ENCODE data around the gene TAF1.
"Not testable (repeated sequence)": the region's sequence is repeated elsewhere in the genome, so short reads cannot be mapped to it uniquely, and the experiment has no call there.

TAF1 gene, protein sequence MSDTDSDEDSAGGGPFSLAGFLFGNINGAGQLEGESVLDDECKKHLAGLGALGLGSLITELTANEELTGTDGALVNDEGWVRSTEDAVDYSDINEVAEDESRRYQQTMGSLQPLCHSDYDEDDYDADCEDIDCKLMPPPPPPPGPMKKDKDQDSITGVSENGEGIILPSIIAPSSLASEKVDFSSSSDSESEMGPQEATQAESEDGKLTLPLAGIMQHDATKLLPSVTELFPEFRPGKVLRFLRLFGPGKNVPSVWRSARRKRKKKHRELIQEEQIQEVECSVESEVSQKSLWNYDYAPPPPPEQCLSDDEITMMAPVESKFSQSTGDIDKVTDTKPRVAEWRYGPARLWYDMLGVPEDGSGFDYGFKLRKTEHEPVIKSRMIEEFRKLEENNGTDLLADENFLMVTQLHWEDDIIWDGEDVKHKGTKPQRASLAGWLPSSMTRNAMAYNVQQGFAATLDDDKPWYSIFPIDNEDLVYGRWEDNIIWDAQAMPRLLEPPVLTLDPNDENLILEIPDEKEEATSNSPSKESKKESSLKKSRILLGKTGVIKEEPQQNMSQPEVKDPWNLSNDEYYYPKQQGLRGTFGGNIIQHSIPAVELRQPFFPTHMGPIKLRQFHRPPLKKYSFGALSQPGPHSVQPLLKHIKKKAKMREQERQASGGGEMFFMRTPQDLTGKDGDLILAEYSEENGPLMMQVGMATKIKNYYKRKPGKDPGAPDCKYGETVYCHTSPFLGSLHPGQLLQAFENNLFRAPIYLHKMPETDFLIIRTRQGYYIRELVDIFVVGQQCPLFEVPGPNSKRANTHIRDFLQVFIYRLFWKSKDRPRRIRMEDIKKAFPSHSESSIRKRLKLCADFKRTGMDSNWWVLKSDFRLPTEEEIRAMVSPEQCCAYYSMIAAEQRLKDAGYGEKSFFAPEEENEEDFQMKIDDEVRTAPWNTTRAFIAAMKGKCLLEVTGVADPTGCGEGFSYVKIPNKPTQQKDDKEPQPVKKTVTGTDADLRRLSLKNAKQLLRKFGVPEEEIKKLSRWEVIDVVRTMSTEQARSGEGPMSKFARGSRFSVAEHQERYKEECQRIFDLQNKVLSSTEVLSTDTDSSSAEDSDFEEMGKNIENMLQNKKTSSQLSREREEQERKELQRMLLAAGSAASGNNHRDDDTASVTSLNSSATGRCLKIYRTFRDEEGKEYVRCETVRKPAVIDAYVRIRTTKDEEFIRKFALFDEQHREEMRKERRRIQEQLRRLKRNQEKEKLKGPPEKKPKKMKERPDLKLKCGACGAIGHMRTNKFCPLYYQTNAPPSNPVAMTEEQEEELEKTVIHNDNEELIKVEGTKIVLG (N-terminal part only)

DNA sequence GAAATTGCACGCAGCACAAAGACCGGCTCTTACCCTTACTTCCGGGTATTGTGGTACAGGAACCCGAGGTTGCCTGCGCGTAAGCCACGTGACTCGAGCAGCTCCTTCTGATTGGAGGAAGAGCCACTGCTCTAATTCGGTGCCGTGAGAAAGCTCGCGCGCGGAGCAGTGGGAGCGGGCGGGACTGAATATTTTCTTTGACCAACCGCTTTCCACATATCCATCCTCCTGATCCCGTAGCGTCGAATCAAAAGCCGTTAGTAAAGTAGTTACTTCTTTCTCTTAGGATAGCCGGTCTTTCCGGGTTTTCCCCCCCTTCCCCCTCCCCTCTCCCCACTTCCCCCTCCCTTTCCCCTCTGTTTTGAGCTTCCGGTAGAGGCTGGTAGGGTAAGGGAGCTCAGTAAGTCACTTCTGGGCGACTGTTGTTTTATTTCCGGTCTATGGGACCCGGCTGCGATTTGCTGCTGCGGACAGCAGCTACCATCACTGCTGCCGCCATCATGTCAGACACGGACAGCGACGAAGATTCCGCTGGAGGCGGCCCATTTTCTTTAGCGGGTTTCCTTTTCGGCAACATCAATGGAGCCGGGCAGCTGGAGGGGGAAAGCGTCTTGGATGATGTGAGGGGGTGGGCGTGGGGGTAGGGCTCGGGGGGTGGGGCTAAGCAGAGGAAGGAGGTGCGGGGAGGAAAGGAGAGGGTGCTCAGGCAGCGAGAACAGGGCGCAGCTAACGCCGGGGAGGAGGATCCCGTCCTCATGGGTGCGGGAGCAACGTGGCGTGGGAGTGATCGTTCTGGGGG, at the start of gene TAF1:
Gene TAF1, plus strand, starts transcription at position 483 of the 799 bp plus-strand sequence. Its CDS starts 18 bp downstream, at position 501.
- TF ChIP-seq, protein P1, sequence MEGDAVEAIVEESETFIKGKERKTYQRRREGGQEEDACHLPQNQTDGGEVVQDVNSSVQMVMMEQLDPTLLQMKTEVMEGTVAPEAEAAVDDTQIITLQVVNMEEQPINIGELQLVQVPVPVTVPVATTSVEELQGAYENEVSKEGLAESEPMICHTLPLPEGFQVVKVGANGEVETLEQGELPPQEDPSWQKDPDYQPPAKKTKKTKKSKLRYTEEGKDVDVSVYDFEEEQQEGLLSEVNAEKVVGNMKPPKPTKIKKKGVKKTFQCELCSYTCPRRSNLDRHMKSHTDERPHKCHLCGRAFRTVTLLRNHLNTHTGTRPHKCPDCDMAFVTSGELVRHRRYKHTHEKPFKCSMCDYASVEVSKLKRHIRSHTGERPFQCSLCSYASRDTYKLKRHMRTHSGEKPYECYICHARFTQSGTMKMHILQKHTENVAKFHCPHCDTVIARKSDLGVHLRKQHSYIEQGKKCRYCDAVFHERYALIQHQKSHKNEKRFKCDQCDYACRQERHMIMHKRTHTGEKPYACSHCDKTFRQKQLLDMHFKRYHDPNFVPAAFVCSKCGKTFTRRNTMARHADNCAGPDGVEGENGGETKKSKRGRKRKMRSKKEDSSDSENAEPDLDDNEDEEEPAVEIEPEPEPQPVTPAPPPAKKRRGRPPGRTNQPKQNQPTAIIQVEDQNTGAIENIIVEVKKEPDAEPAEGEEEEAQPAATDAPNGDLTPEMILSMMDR (IDR thresholded peaks at IDR 0.05; ENCODE audit: low read depth, low read length) = no peak
- peak within 1 kb of the TSS; percentile 75 for H3K4me3 ChIP-seq (ENCODE audit: low read depth, low read length)

DNA sequence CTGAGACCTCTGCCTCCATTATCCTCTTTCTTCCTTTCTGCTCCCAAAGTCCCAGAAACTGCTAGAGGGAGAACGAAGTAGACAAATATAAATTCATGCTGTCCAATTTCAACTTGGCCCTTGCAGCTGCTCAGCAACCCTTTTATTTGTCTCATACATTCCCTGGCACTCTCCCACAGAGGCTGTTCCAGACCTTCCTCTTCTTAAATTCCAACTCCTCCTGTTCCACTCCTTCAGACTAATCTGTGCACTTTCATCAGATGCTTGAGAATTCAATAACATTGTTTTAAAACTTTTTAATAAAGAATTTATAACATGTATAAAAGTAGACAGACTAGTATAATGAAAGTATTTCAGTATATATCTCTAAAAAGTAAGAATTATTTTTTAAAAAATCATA, 49.2 kb upstream of the TAF1 start:
- H3K4me3 ChIP-seq (ENCODE audit: low read depth, low read length) = not testable (repeated sequence)

DNA sequence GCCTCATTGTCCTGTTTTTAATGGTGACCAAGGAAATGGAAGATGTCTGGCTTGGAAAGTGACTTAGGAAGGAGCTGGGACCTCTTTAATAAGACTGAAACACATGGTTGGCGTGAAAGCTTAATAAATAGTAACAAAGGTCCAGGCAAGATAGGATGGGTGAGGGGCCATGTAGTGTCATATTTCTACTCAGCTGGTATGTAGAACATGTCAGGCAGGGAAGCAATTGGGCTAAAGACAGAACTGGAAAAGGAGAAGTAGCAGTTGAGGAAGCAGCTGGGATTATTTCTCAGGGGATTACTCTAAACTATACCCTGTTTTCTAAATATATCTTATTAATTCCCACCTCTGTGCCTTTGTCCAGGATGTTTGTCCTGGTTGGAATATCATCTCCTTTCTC, 46.0 kb upstream of the TAF1 start:
- no peak overlapping the region for H3K4me3 ChIP-seq (ENCODE audit: low read depth, low read length)
- TF ChIP-seq, protein P1 (IDR thresholded peaks at IDR 0.05; ENCODE audit: low read depth, low read length) = no peak

DNA sequence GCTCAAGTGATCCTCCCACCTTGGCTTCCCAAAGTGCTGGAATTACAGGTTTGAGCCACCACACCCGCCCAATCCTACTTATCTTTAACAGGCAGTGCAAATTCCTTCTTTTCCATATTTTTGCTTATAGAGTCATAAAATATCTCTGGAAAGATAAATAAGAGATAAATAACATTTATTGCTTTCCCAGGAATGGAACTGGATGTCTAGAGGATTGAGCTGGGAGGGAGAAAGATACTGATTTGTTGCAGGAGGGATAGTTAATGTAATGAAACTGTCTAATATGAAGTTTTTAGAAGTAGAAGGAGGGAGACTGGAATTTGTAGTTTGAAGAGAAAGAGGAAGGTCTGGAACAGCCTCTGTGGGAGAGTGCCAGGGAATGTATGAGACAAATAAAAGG, 44.4 kb upstream of the TAF1 start:
- TF ChIP-seq, protein P1 (IDR thresholded peaks at IDR 0.05; ENCODE audit: low read depth, low read length) = no peak
- H3K4me3 ChIP-seq (ENCODE audit: low read depth, low read length) = no peak overlapping the region

DNA sequence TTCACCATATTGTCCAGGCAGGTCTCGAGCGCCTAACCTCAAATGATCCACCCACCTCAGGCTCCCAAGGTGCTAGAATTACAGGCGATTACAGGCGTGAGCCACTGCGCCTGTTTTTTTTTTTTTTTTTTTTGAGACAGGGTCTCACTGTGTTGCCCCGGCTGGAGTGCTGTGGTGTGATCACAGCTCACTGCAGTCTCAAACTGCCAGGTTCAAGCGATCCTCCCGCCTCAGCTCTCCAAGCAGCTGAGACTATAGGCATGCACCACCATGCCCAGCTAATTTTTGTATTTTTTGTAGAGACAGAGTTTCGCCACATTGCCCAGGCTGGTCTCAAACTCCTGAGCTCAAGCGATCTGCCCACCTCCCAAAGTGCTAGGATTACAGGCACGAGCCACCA, 41.7 kb upstream of the TAF1 start:
- H3K4me3 ChIP-seq (ENCODE audit: low read depth, low read length) = not testable (repeated sequence)

DNA sequence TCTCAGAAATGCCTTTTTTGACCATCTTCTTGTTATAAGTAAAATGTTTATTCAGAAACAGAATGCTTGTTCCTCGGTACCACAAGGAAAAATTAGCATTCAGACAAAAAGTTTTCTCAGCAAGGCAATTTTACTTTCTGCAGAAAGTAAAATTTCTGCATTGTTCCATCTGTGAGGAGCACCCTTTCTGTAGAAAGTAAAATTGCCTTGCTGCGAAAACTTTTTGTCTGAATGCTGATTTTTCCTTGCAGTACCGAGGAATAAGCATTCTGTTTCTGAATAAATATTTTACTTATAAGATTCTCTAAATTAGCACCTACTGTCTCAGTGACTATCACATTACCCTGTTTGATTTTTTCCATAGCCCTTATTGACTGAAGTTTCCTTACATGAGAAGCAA, 39.8 kb upstream of the TAF1 start:
- H3K4me3 ChIP-seq (ENCODE audit: low read depth, low read length) = no peak overlapping the region
- TF ChIP-seq, protein P1 (IDR thresholded peaks at IDR 0.05; ENCODE audit: low read depth, low read length) = no peak

DNA sequence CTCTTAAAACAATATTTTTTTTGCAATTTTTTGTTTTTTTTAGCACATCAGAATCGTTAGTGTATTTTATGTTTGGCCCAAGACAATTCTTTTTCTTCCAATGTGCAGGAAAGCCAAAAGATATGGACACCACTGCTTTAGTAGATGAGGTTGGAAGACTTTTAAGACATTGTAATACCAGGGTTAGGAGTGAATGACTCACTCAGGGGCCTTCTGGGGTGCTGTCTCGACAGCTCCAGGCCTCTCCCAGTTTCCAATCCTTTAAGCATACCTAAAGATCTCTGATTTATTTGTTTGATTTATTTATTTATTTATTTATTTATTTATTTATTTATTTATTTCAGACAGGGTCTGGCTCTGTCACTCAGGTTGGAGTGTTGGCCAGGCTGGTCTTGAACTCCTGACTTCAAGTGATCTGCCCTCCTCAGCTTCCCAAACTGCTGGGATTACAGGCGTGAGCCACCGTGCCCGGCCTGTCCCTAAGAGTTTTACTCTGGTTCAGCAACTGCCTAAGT, 16.9 kb upstream of the TAF1 start:
- not testable (repeated sequence) for H3K4me3 ChIP-seq (ENCODE audit: low read depth, low read length)

DNA sequence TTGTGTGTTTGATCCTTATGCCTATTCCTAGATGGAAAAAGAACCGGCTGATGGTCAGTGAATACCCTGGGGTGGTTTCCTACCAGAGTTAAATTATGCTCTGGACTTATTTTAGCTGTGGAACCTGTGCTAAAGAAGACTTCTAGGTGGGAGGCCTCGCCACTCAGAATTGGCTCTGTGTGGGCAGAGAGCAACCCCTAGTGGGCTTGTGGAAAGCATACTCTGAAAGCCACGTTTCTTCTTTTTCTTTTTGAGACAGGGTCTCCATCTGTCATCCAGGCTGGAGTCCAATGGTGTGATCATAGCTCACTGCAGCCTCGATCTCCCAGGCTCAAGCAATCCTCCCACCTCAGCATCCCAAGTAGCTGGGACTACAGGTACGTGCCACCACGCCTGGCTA, 16.3 kb upstream of the TAF1 start:
- H3K4me3 ChIP-seq (ENCODE audit: low read depth, low read length) = not testable (repeated sequence)

DNA sequence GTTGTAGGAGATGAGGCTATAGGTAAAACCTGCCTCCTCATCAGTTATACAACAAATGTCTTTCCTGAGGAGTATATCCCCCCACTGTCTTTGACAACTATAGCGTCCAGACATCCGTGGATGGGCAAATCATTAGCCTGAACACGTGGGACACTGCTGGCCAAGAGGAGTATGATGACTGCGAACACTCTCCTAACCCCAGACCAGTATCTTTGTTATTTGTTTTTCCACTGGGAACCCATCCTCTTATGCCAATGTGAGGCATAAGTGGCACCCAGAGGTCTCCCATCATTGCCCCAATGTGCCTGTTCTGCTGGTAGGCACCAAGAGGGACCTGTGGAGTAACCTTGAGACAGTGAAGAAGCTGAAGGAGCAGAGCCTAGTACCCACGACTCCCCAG, 13.7 kb upstream of the TAF1 start:
- H3K4me3 ChIP-seq (ENCODE audit: low read depth, low read length) = not testable (repeated sequence)
